Activated CD4-positive, CD25-positive, alpha-beta regulatory T cell treated with anti-CD3 and anti-CD28 coated beads, Interleukin-2, amount 50 U/mL, for 72 hours (primary cell): ENCODE results near the gene ZNF200.
A peak's percentile ranks its signal among the peaks of the same experiment; 100 is the strongest.
"Not testable (repeated sequence)": the region's sequence is repeated elsewhere in the genome, so short reads cannot be mapped to it uniquely, and the experiment has no call there.

Source experiments
- DNase-seq: peaks from one replicate; pipeline ENCODE4 v3.0.0; 2021

Gene ZNF200

GRCh38 chr16:3197694-3198333 is 37.1 kb downstream of the ZNF200 start:
- not testable (repeated sequence) for DNase-seq

GRCh38 chr16:3195975-3196374 is 39.0 kb downstream of the ZNF200 start:
- DNase-seq = no peak

- DNase-seq = no peak
These were observed 40.2 kb downstream of the ZNF200 start for GRCh38 chr16:3194792-3195191.

DNA sequence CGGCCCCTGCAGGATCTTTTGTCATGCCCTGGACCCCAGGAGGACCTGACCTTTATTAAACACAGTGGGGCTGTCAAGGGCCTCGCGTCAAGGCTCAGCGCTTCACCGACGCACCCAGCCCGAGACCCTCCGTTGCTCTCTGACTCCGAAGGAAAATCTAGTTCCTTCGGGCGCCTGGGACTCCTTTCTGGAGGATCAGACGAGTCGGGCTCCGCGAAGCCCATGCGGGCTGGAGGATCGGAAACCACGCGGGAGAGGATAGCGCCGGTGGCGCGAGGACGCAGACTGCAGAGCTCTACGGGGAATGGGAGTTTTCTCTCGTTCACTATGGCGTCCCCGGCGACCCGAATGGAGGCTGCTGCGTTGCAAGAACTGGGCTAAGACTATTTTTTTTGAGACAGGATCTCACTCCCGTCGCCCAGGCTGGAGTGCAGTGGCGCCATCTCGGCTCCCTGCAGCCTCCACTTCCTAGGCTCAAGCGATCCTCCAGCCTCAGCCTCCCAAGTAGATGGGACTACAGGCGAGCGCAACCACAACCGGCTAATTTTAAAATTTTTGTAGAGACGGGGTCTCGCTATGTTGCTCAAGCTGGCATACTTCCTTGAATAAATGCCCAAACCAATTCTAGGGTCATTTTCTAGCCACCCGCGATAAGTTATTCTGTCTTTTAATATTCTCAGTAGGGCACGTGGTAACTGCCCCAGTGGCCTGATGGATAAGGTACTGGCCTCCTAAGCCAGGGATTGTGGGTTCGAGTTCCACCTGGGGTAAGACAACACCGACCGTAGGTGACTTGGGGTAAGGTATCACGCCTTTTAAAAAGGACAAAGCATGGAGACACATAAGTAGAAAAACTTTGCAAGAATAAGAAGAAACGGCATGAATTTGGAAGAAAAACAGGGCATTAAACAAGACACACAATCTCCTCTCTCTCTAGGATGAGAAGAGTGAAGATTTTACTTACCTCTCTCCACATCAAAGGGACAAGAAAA is 41.4 kb downstream of the ZNF200 start:
- no peak for DNase-seq

GRCh38 chr16:3192476-3193019 is 42.4 kb downstream of the ZNF200 start:
- no peak for DNase-seq

GRCh38 chr16:3190949-3191353 is 44.0 kb downstream of the ZNF200 start:
- DNase-seq = no peak

GRCh38 chr16:3189869-3190268 is 45.1 kb downstream of the ZNF200 start:
- DNase-seq = no peak

- peak; percentile 55 for DNase-seq
These were observed 45.8 kb downstream of the ZNF200 start for GRCh38 chr16:3188925-3189825.

DNA sequence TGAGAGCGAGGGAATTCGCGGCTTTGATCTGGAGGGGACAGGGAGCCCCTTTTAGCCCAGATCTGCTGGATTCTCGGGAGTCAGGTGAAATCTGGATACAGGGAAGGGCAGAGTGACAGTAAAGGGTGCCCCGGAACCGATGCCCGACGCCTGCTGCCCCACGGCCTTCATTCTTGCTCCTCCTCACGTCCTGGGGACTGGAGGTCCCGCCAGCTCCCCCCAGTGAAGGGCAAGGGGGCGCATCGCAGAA is 46.4 kb downstream of the ZNF200 start:
- no peak for DNase-seq

GRCh38 chr16:3187798-3188674 is 46.9 kb downstream of the ZNF200 start, which contains the start of gene OR1F1:
Gene OR1F1, plus strand, starts transcription at chr16:3188204.
- peak; percentile 68 for DNase-seq

- DNase-seq = no peak
These were observed 47.8 kb downstream of the ZNF200 start for GRCh38 chr16:3186946-3187690.

DNA sequence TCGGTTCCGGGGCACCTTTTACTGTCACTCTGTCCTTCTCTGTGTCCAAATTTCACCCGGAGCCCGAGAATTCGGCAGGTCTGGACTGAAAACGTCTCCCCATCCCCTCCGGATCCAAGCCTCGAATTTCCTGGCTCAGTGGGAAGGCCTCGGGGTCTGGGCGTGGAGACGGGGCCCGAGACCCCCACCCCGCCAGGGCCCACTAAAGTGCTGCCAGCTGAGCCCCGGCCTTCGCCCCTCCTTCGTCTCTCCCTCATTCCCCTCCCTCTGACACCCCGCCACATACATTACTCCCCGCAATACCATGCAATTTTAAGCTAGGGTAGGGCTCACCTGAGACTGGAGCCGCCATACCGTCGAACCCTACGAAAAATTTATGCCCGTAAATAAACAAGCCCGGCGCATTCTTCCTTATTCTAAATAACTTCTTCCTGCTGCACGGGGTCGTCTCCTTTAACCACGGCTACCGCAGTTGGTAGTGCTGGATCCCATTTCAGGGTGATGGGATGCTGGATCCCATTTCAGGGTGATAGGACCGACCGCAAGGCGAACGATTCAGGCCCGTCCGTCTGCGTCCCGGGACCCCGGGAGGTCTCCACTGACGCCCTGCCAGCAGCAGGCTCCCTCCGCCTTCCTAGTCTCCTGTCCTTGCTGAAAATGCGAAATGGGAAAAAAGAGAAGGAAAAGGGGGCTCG is 51.4 kb downstream of the ZNF200 start:
- DNase-seq = no peak

GRCh38 chr16:3182608-3183444 is 52.1 kb downstream of the ZNF200 start:
- DNase-seq = peak; percentile 69

DNA sequence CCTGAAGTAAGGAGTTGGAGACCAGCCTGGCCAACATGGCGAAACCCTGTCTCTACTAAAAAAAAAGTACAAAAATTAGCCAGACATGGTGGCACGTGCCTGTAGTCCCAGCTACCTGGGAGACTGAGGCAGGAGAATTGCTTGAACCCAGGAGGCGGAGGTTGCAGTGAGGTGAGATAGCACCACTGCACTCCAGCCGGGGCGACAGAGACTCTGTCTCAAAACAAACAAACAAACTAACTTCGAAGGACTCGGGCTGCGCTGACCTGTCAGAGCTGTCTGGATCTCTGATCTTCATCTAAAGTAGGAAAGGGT is 52.7 kb downstream of the ZNF200 start:
- not testable (repeated sequence) for DNase-seq

DNA sequence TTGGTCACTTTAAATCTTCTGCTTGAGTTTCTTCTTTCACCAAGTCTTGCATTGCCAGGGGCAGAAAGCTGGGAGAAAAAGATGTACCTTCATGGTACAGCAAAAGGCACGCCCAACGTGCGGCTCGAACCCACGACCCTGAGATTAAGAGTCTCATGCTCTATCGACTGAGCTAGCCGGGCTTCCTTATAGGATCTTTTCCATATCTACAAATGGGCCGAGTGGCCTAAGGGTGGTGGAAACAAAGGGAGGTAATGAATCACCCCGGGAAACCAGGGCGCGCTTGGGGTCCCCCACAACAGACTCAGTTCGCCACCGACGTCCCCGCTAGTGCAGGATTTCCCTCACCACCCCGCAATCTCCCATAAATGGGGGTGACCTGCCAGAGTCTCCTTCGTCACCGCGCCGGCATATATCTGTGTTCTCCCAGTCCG is 54.5 kb downstream of the ZNF200 start:
- DNase-seq = no peak

DNA sequence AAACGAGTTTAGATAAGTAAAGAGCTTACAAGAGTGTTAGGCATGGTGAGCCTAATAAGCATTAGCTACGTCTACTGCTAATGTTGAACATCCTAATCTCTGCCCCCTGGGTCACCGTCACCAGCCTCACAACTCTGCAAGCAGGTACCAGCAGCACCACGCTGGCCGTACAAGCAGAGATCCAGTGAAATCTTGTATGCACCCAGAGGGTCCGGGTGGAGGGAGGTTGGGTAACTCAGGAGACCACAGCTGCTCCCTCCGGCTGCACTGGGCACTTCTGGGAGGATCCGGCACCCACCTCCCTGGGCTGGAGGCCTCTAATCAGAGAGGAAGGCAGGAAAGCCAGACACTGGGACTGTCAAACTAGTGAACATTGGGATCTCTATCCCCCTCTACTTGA is 55.3 kb downstream of the ZNF200 start:
- DNase-seq = no peak

DNA sequence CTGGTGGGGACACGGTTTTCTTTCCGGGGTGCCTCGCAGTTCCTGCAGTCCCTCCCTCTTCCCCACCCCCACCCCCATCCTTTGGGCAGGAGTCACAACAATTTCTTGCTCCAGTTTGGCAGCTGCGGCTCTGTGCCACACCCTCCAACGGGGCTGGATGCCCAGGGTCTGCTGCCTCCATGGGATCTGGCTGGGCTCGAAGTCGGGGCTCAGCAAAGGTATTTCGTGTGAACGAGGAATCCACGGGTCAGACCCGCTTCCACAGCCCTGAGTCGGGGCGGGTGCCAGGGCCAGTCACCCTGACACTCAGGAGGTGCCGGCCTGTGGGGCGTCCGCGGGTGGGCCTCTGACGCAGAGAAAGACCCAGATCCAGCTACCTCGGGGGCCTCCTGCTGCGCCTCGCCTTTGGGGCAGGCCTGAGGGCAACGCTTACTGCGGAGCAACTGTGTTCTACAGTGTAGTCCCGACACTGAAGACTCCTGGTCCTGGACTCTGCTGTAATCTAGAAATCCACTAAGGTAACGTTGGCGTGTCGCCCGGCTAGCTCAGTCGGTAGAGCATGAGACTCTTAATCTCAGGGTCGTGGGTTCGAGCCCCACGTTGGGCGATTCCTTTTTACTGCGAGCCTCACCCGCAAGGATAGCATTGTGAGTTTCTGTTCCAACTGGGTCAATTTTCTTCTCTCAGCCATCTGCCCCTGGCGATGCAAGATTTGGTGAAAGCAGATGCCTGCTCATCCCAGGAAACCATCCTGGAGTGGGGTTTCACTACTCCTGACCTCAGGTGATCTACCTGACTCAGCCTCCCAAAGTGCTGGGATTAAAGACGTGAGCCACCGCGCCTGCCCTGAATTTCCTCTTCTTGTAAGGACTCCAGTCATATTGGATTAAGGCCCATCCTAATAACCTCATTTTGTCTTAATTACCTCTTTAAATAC is 59.5 kb downstream of the ZNF200 start:
- no peak for DNase-seq

DNA sequence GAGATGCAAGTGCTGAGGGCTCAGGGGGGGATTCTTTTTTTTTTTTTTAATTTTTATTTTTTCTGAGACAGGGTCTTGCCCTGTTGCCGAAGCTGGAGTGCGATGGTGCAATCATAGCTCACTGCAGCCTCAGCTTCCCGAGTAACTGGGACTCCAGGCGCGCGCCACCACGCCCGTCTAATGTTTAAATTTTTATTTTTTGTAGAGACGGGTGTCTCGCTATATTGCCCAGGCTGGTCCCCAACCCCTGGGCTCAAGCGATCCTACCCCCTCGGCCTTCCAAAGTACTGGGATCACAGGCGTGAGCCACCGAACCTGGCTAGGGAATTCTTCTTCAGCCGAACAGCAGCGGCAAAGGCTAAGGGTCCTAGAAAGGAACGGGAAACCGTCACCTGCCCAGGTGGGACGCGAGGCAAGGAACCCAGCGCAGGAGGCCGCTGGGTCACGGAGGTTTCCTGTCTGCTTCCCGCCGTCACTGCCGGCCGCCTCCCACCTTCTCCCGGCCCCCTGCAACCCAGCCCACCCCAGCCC is 60.3 kb downstream of the ZNF200 start:
- no peak for DNase-seq
